ENCODE data around the gene ANOS1.

The ANOS1 gene

GRCh38 chrX:8714164-8714563, 17.8 kb downstream of the ANOS1 start:
- DNase-seq (ENCODE audit: low spot score), result no peak

GRCh38 chrX:8711401-8711800, 20.5 kb downstream of the ANOS1 start:
- DNase-seq (ENCODE audit: low spot score), result no peak

GRCh38 chrX:8704184-8704583, 27.8 kb downstream of the ANOS1 start:
- no peak for DNase-seq (ENCODE audit: low spot score)

GRCh38 chrX:8692871-8693270, 39.1 kb downstream of the ANOS1 start:
- no peak for DNase-seq (ENCODE audit: low spot score)

GRCh38 chrX:8689473-8689872, 42.5 kb downstream of the ANOS1 start:
- DNase-seq (ENCODE audit: low spot score), result no peak

- no peak for DNase-seq (ENCODE audit: low spot score)
Observed at GRCh38 chrX:8688776-8689175, 43.2 kb downstream of the ANOS1 start.

- DNase-seq (ENCODE audit: low spot score), result no peak
Observed at GRCh38 chrX:8684201-8684965, 47.6 kb downstream of the ANOS1 start.

- DNase-seq (ENCODE audit: low spot score), result no peak
Observed at GRCh38 chrX:8683687-8684086, 48.2 kb downstream of the ANOS1 start.

- DNase-seq (ENCODE audit: low spot score), result no peak
Observed at GRCh38 chrX:8679550-8679949, 52.4 kb downstream of the ANOS1 start.

- DNase-seq (ENCODE audit: low spot score), result no peak
Observed at GRCh38 chrX:8675006-8675630, 56.8 kb downstream of the ANOS1 start.

GRCh38 chrX:8673201-8673600, 58.7 kb downstream of the ANOS1 start:
- no peak for DNase-seq (ENCODE audit: low spot score)

- no peak for DNase-seq (ENCODE audit: low spot score)
Observed at GRCh38 chrX:8672176-8672575, 59.8 kb downstream of the ANOS1 start.

- no peak for DNase-seq (ENCODE audit: low spot score)
Observed at GRCh38 chrX:8668813-8669212, 63.1 kb downstream of the ANOS1 start.

GRCh38 chrX:8663325-8663724, 68.6 kb downstream of the ANOS1 start:
- DNase-seq (ENCODE audit: low spot score), result no peak

- DNase-seq (ENCODE audit: low spot score), result no peak
Observed at GRCh38 chrX:8657883-8658282, 74.1 kb downstream of the ANOS1 start.

GRCh38 chrX:8653956-8654355, 78.0 kb downstream of the ANOS1 start:
- DNase-seq (ENCODE audit: low spot score), result no peak

GRCh38 chrX:8649969-8650368, 82.0 kb downstream of the ANOS1 start:
- no peak for DNase-seq (ENCODE audit: low spot score)

- DNase-seq (ENCODE audit: low spot score), result no peak
Observed at GRCh38 chrX:8647176-8647575, 84.8 kb downstream of the ANOS1 start.

- no peak for DNase-seq (ENCODE audit: low spot score)
Observed at GRCh38 chrX:8639949-8640475, 91.9 kb downstream of the ANOS1 start.

- no peak for DNase-seq (ENCODE audit: low spot score)
Observed at GRCh38 chrX:8636497-8636896, 95.4 kb downstream of the ANOS1 start.

GRCh38 chrX:8635812-8636211, 96.1 kb downstream of the ANOS1 start:
- DNase-seq (ENCODE audit: low spot score), result no peak

GRCh38 chrX:8632924-8633323, 99.0 kb downstream of the ANOS1 start:
- DNase-seq (ENCODE audit: low spot score), result no peak

- DNase-seq (ENCODE audit: low spot score), result no peak
Observed at GRCh38 chrX:8629871-8630270, 102.1 kb downstream of the ANOS1 start.

- DNase-seq (ENCODE audit: low spot score), result no peak
Observed at GRCh38 chrX:8627796-8628195, 104.1 kb downstream of the ANOS1 start.

Data from hepatic stellate cell (primary cell).